Activated CD8-positive, alpha-beta memory T cell treated with anti-CD3 and anti-CD28 coated beads for 48 hours (primary cell): ENCODE results near the gene PDE6A.
"Not testable (repeated sequence)": the region's sequence is repeated elsewhere in the genome, so short reads cannot be mapped to it uniquely, and the experiment has no call there.

ENCODE experiments used
- DNase-seq, 3 experiments: peaks; one replicate each; pipeline ENCODE4 v3.0.0-alpha.2; 2020; ENCODE audit warnings: low read depth in 2 of 3, low spot score in 2 of 3

Gene PDE6A

GRCh38 chr5:149895416-149896345 lies 48.9 kb downstream of the PDE6A start:
- no peak for DNase-seq

- DNase-seq: no peak
Measured at GRCh38 chr5:149894237-149894636, 50.4 kb downstream of the PDE6A start.

- no peak for DNase-seq
Measured at GRCh38 chr5:149893403-149893931, 51.1 kb downstream of the PDE6A start.

- DNase-seq: no peak
Measured at GRCh38 chr5:149892594-149892993, 52.0 kb downstream of the PDE6A start.

- DNase-seq: no peak
Measured at GRCh38 chr5:149888280-149888679, 56.3 kb downstream of the PDE6A start.

GRCh38 chr5:149887622-149888183 lies 56.9 kb downstream of the PDE6A start:
- DNase-seq: no peak

- DNase-seq: no peak
Measured at GRCh38 chr5:149886692-149887470, 57.7 kb downstream of the PDE6A start.

- DNase-seq: no peak
Measured at GRCh38 chr5:149886060-149886459, 58.5 kb downstream of the PDE6A start.

- no peak for DNase-seq
Measured at GRCh38 chr5:149885513-149885912, 59.1 kb downstream of the PDE6A start.

- DNase-seq: no peak
Measured at GRCh38 chr5:149883550-149883949, 61.0 kb downstream of the PDE6A start.

GRCh38 chr5:149882633-149883032 lies 62.0 kb downstream of the PDE6A start:
- not testable (repeated sequence) for DNase-seq

- DNase-seq: no peak
Measured at GRCh38 chr5:149881874-149882273, 62.7 kb downstream of the PDE6A start.

- DNase-seq: no peak
Measured at GRCh38 chr5:149881069-149881622, 63.4 kb downstream of the PDE6A start.

- DNase-seq: not testable (repeated sequence)
Measured at GRCh38 chr5:149879593-149879992, 65.0 kb downstream of the PDE6A start.

GRCh38 chr5:149878371-149878770 lies 66.2 kb downstream of the PDE6A start:
- no peak for DNase-seq

- no peak for DNase-seq
Measured at GRCh38 chr5:149873896-149874295, 70.7 kb downstream of the PDE6A start.

- DNase-seq: no peak
Measured at GRCh38 chr5:149872351-149873040, 72.1 kb downstream of the PDE6A start.

- no peak for DNase-seq
Measured at GRCh38 chr5:149871471-149871870, 73.1 kb downstream of the PDE6A start.

- no peak for DNase-seq
Measured at GRCh38 chr5:149870697-149871096, 73.9 kb downstream of the PDE6A start.

GRCh38 chr5:149870232-149870631 lies 74.4 kb downstream of the PDE6A start:
- no peak for DNase-seq

- no peak for DNase-seq
Measured at GRCh38 chr5:149869411-149869821, 75.2 kb downstream of the PDE6A start.
